ENCODE results near the gene GPNMB.
"Not testable (repeated sequence)": the region's sequence is repeated elsewhere in the genome, so short reads cannot be mapped to it uniquely, and the experiment has no call there.

GPNMB gene

GRCh38 chr7:23312141-23312540 lies 65.6 kb downstream of the GPNMB start:
- not testable (repeated sequence) for DNase-seq

GRCh38 chr7:23315366-23315765 lies 68.8 kb downstream of the GPNMB start:
- no peak for DNase-seq

Data from CD4-positive, alpha-beta T cell treated with Interleukin-17A for 1 hour (primary cell).